ENCODE results near the gene CRACR2A. TPM values are rescaled to one million over a fixed set of nuclear protein-coding genes. Genes with fewer than 3 reads are reported as not detected.

CRACR2A gene
- total and polyA plus RNA-seq, 9 of the 15 experiments (the other 6 are each of a cell fraction or from before 2014, with no cell fraction given), result 2.1 to 15.1 (median 10.4) TPM

- no peaks in the 10 kb centered on the region for H3K9me3 ChIP-seq (replicated peaks; ENCODE audit: control insufficient read depth, insufficient read depth, low read depth, low read length)
- intact Hi-C loops (cut with micrococcal nuclease) (no loop called here), in situ Hi-C loops (cut with MboI) (no loop called here)
- no peak overlapping the region for H3K9ac ChIP-seq (ENCODE audit: insufficient read depth in 1 of 2, low read depth in 2 of 2, low read length in 2 of 2)
- FAIRE-seq, result no peak
- H3K4me3 ChIP-seq, result no peak overlapping the region
- CTCF ChIA-PET (ENCODE audit: low intra/inter-chr PET ratio), result no interaction called here
- TF ChIP-seq TCFL5 (CRISPR knock-in tag; conservative IDR thresholded peaks at IDR 0.05) (no peak), ATF4 (CRISPR knock-in tag; IDR thresholded peaks at IDR 0.05) (no peak), LEF1 (IDR thresholded peaks at IDR 0.05) (no peak), GABPB2 (CRISPR knock-in tag; conservative IDR thresholded peaks at IDR 0.05) (no peak), HMGXB4 (CRISPR knock-in tag; IDR thresholded peaks at IDR 0.05) (no peak), ZNF24 (IDR thresholded peaks at IDR 0.05) (no peak), TAF7 (tag; IDR thresholded peaks at IDR 0.05) (no peak), RBM34 (IDR thresholded peaks at IDR 0.05; ENCODE audit: borderline replicate concordance, insufficient read depth, low read length) (no peak), ZNF740 (CRISPR knock-in tag; IDR thresholded peaks at IDR 0.05) (no peak), ZNF740 (tag; IDR thresholded peaks at IDR 0.05) (no peak), ZFX (CRISPR knock-in tag; IDR thresholded peaks at IDR 0.05) (no peak), ESRRA (IDR thresholded peaks at IDR 0.05; ENCODE audit: borderline replicate concordance, low read depth) (0 out of 2 replicates have a peak, but pooled peaks have one; percentile 23), ZNF41 (CRISPR knock-in tag; conservative IDR thresholded peaks at IDR 0.05) (no peak), RNF2 (IDR thresholded peaks at IDR 0.05) (no peak), ARHGAP35 (IDR thresholded peaks at IDR 0.05; ENCODE audit: partially characterized antibody) (no peak), MEIS2 (IDR thresholded peaks at IDR 0.05; ENCODE audit: partially characterized antibody) (no peak), ZNF668 (CRISPR knock-in tag; IDR thresholded peaks at IDR 0.05) (no peak), DPF2 (IDR thresholded peaks at IDR 0.05) (no peak), CEBPG (CRISPR knock-in tag; IDR thresholded peaks at IDR 0.05) (no peak), CEBPG (tag; conservative IDR thresholded peaks at IDR 0.05 in 1 of 2, IDR thresholded peaks at IDR 0.05 in 1 of 2) (peak in 1 of 2 experiments; percentile 72; a peak in 2 of 4 replicates), FOSL1 (tag; conservative IDR thresholded peaks at IDR 0.05) (peak; percentile 34; the same call in 1 of the 2 replicates), PKNOX1 (IDR thresholded peaks at IDR 0.05) (peak; percentile 52)
- no peaks in the 10 kb centered on the region for H4K20me1 ChIP-seq (replicated peaks; ENCODE audit: control insufficient read depth, insufficient read depth, low read length)
- peaks cover 26% of the 10 kb centered on the region; the same call in 2 of the 3 replicates for H3K36me3 ChIP-seq (ENCODE audit: control insufficient read depth, insufficient read depth, low read length)
- no peaks in the 10 kb centered on the region for H3K27me3 ChIP-seq (ENCODE audit: control insufficient read depth in 2 of 2, insufficient read depth in 2 of 2, low read length in 2 of 2)
- no peak overlapping the region for H3K4me2 ChIP-seq (ENCODE audit: insufficient read depth, low read length)
- no peaks in the 10 kb centered on the region for H3K79me2 ChIP-seq (ENCODE audit: control insufficient read depth, insufficient read depth, low read length)
- no peaks in the 10 kb centered on the region for H3K9me1 ChIP-seq (ENCODE audit: control insufficient read depth, insufficient read depth, low read length)
- H2AFZ ChIP-seq (ENCODE audit: low read depth, low read length), result no peak overlapping the region
- ATAC-seq, result no peak; the same call in 2 of the 3 replicates
- no peak for DNase-seq (ENCODE audit: extremely low read depth in 1 of 4, low spot score in 3 of 4)
- BruUV-seq (replicated peaks), result no TSS peak
- H3K27ac ChIP-seq (ENCODE audit: extremely low read depth, low read depth, low read length), result no peak overlapping the region
- POLR2A ChIA-PET, result no interaction called here
- WGBS (ENCODE audit: insufficient coverage, low coverage, missing lambda C conversion rate), result 51% methylated on average over 2 of the region's 5 CpGs
- H3K4me1 ChIP-seq (replicated peaks in 1 of 2; ENCODE audit: control insufficient read depth in 2 of 2, insufficient read depth in 2 of 2, low read length in 2 of 2), result no peaks in the 10 kb centered on the region
Observed at GRCh38 chr12:3662521-3662921, 90.4 kb downstream of the CRACR2A start.

All from K562 (cell line).